ENCODE results near the gene TEAD3. TPM values are rescaled to one million over a fixed set of nuclear protein-coding genes. Genes with fewer than 3 reads are reported as not detected.
A peak's percentile ranks its signal among the peaks of the same experiment; 100 is the strongest.

The TEAD3 gene
- total RNA-seq, 1 experiment from 2014 or later, result 27.0 TPM

DNA sequence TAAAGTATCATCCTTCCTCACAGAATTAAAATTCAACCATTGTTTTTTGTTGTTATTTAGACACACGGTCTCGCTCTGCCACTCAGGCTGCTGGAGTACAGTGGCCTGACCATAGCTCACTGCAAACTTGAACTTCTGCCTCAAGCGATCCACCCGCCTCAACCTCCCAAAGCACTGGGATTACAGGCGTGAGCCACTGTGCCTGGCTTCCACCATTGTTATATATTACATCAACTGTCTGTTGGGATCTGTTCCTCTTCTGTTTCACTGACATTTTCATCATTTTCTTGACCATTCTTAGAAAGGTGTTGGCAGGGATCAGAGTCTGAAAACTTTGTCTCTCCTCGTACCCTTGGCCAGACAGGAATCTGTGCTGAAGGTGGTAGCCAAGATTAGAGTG lies 37.1 kb upstream of the TEAD3 start:
- Histone ChIP-seq H3K9ac (ENCODE audit: extremely low read depth, insufficient read length, low read length) (no peak overlapping the region), H3K9me3 (ENCODE audit: control insufficient read depth, low read depth, low read length) (no peaks in the 10 kb centered on the region), H2BK15ac (ENCODE audit: low read depth, low read length) (no peak overlapping the region), H2AFZ (ENCODE audit: low read length) (no peak overlapping the region), H3K79me2 (ENCODE audit: insufficient read depth, low read length) (no peaks in the 10 kb centered on the region), H3K27ac (ENCODE audit: insufficient read length, low read depth, low read length) (no peak overlapping the region), H3K27me3 (ENCODE audit: insufficient read depth, low read length) (no peaks in the 10 kb centered on the region), H4K20me1 (ENCODE audit: control insufficient read depth, insufficient read depth, insufficient read length) (no peaks in the 10 kb centered on the region), H3K4ac (ENCODE audit: low read depth, low read length) (no peak overlapping the region), H3K4me1 (ENCODE audit: insufficient read depth, low read length) (no peaks in the 10 kb centered on the region; the same call in 1 of the 2 replicates), H2BK120ac (ENCODE audit: low read depth, low read length, poor library complexity, severe bottlenecking) (no peak overlapping the region), H2BK5ac (ENCODE audit: insufficient read length, low read length) (no peak overlapping the region), H3K23me2 (ENCODE audit: insufficient read length, low read depth, low read length, poor library complexity, severe bottlenecking) (no peaks in the 10 kb centered on the region), H4K8ac (replicated peaks; ENCODE audit: insufficient read length, low read depth, low read length) (no peak overlapping the region), H2BK20ac (ENCODE audit: low read depth, low read length, poor library complexity, severe bottlenecking) (no peak overlapping the region), H3K23ac (ENCODE audit: insufficient read length, low read depth, low read length) (no peak overlapping the region), H4K91ac (ENCODE audit: insufficient read length, low read depth, low read length) (no peak overlapping the region), H3T11ph (ENCODE audit: low read length) (no peak overlapping the region), H3K79me1 (ENCODE audit: insufficient read depth, low read depth, low read length, poor library complexity, severe bottlenecking) (no peaks in the 10 kb centered on the region), H2AK5ac (ENCODE audit: insufficient read length, low read length) (no peak overlapping the region), H4K5ac (ENCODE audit: insufficient read length, low read depth, low read length) (no peak overlapping the region), H2BK12ac (ENCODE audit: insufficient read length, low read depth, low read length) (no peak overlapping the region), H3K4me2 (ENCODE audit: insufficient read depth, insufficient read length, low read length) (no peak overlapping the region), H3K14ac (ENCODE audit: insufficient read depth, low read length) (no peak overlapping the region), H3K18ac (ENCODE audit: insufficient read length, low read depth, low read length) (no peak overlapping the region), H3K56ac (ENCODE audit: insufficient read length, low read depth, low read length) (no peak overlapping the region)
- no peaks in the 10 kb centered on the region; a peak in 1 of 5 replicates for H3K9me3 Mint-ChIP-seq
- peak overlapping the region in 2 of 3 experiments; percentile 30 to 53; a peak in 1 of 7 replicates for H3K27ac Mint-ChIP-seq
- WGBS (ENCODE audit: extremely low coverage, insufficient read length, low lambda C conversion rate), result no CpG with 5 or more reads among the region's 6 CpGs
- no peak for DNase-seq
- H3K36me3 Mint-ChIP-seq (ENCODE audit: insufficient read depth in 1 of 3, low read depth in 3 of 3), result no peaks in the 10 kb centered on the region
- TF ChIP-seq, protein P1, sequence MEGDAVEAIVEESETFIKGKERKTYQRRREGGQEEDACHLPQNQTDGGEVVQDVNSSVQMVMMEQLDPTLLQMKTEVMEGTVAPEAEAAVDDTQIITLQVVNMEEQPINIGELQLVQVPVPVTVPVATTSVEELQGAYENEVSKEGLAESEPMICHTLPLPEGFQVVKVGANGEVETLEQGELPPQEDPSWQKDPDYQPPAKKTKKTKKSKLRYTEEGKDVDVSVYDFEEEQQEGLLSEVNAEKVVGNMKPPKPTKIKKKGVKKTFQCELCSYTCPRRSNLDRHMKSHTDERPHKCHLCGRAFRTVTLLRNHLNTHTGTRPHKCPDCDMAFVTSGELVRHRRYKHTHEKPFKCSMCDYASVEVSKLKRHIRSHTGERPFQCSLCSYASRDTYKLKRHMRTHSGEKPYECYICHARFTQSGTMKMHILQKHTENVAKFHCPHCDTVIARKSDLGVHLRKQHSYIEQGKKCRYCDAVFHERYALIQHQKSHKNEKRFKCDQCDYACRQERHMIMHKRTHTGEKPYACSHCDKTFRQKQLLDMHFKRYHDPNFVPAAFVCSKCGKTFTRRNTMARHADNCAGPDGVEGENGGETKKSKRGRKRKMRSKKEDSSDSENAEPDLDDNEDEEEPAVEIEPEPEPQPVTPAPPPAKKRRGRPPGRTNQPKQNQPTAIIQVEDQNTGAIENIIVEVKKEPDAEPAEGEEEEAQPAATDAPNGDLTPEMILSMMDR (conservative IDR thresholded peaks at IDR 0.05), result no peak
- 0 out of 5 replicates have a peak overlapping the region, but pooled peaks of 1 of the 2 experiments have one; percentile 13 for H3K4me3 Mint-ChIP-seq
- peaks cover 17 to 32% of the 10 kb centered on the region in 2 experiments for H3K4me1 Mint-ChIP-seq
- H3K27me3 Mint-ChIP-seq (ENCODE audit: low read depth), result no peaks in the 10 kb centered on the region; the same call in 1 of the 2 replicates
